HepG2 (cell line): ENCODE data around the gene CCDC106. TPM values are rescaled to one million over a fixed set of nuclear protein-coding genes. Genes with fewer than 3 reads are reported as not detected.

Source experiments
- CHCHD3 ChIP-seq: sonication (generic); formaldehyde crosslinking; IDR thresholded peaks from 2 replicates; pipeline ENCODE4 v1.8.0; 2022; ENCODE audit warnings: mild to moderate bottlenecking, missing genetic modification reagents, moderate library complexity
- FOXA1 ChIP-seq, 2 experiments: fragments of 450-650 bp in 1 of 2; sonication (generic) in 1 of 2; formaldehyde crosslinking in 1 of 2; IDR thresholded peaks; 2 replicates each; pipeline versions ENCODE4 v1.4.0 to v1.6.1; 2016 to 2020; ENCODE audit warnings: missing genetic modification reagents in 1 of 2
- GABPB1 ChIP-seq: IDR thresholded peaks from 2 replicates; pipeline ENCODE4 v1.6.1; 2016; ENCODE audit warnings: mild to moderate bottlenecking, missing genetic modification reagents, moderate library complexity, missing compliant biosample characterization
- KDM2A ChIP-seq: sonication (generic); formaldehyde crosslinking; IDR thresholded peaks from 2 replicates; pipeline ENCODE4 v1.4.0; 2020; ENCODE audit warnings: low read depth, missing genetic modification reagents, borderline replicate concordance
- PATZ1 ChIP-seq: sonication (generic); formaldehyde crosslinking; IDR thresholded peaks from 2 replicates; pipeline ENCODE4 v1.4.0; 2020; ENCODE audit warnings: missing genetic modification reagents
- SAP130 ChIP-seq: IDR thresholded peaks from 2 replicates; pipeline ENCODE4 v1.6.1; 2016; ENCODE audit warnings: low read depth
- SRSF4 ChIP-seq: fragments of 200-400 bp; formaldehyde crosslinking; IDR thresholded peaks from one replicate; pipeline ENCODE4 v1.6.1; 2018; ENCODE audit warnings: mild to moderate bottlenecking, low read depth, low read length, moderate library complexity; ENCODE audit not compliant: poor library complexity, severe bottlenecking
- SSRP1 ChIP-seq: IDR thresholded peaks from 2 replicates; pipeline ENCODE4 v1.6.1; 2016; ENCODE audit warnings: control low read depth
- THAP7 ChIP-seq: sonication (generic); formaldehyde crosslinking; IDR thresholded peaks from 2 replicates; pipeline ENCODE4 v1.8.1; 2023; ENCODE audit warnings: mild to moderate bottlenecking, missing genetic modification reagents
- TRIM24 ChIP-seq: sonication (generic); formaldehyde crosslinking; IDR thresholded peaks from 2 replicates; pipeline ENCODE4 v1.8.0; 2022; ENCODE audit warnings: mild to moderate bottlenecking, missing genetic modification reagents
- ZBTB40 ChIP-seq, 2 experiments: fragments of 450-650 bp in 1 of 2; sonication (generic) in 1 of 2; formaldehyde crosslinking in 1 of 2; IDR thresholded peaks; 2 replicates each; pipeline versions ENCODE4 v1.6.1 to v1.8.0; 2016 to 2022; ENCODE audit warnings: antibody characterized with exemption in 1 of 2, mild to moderate bottlenecking in 1 of 2, missing genetic modification reagents in 1 of 2
- ZFP82 ChIP-seq: sonication (generic); formaldehyde crosslinking; IDR thresholded peaks from 2 replicates; pipeline ENCODE4 v1.5.1; 2020; ENCODE audit warnings: mild to moderate bottlenecking, missing genetic modification reagents, borderline replicate concordance
- ZFYVE20 ChIP-seq: sonication (generic); formaldehyde crosslinking; IDR thresholded peaks from 2 replicates; pipeline ENCODE4 v1.8.0; 2023; ENCODE audit warnings: low read depth, mild to moderate bottlenecking, moderate library complexity, missing genetic modification reagents, borderline replicate concordance
- ZNF674 ChIP-seq: sonication (generic); formaldehyde crosslinking; IDR thresholded peaks from 2 replicates; pipeline ENCODE4 v1.5.0; 2020; ENCODE audit warnings: low read depth, mild to moderate bottlenecking, missing genetic modification reagents
- ZNF879 ChIP-seq: sonication (generic); formaldehyde crosslinking; IDR thresholded peaks from 2 replicates; pipeline ENCODE4 v1.8.1; 2023; ENCODE audit warnings: missing genetic modification reagents
- polyA plus RNA-seq, 8 experiments: library from polyadenylated mRNA; depleted of rRNA in 3 of 8; stranded (reverse) in 7 of 8; unstranded in 1 of 8; fragments of >200 nt; fragmentation: Illumina TruSeq in 4 of 8; extraction: Trizol in 4 of 8; gene quantifications; 2 replicates each; pipeline versions ENCODE4 v1.2.1 to v1.2.3, GENCODE V29; 2011 to 2016; ENCODE audit warnings: low read depth in 4 of 8, missing spikeins in 1 of 8, mixed read lengths in 1 of 8; ENCODE audit not compliant: insufficient read depth in 1 of 8
- total RNA-seq, 5 experiments: library from RNA; depleted of rRNA; stranded (reverse); fragments of >200 nt; fragmentation: Illumina TruSeq; extraction: Trizol; gene quantifications; 2 replicates each; pipeline ENCODE4 v1.2.3, GENCODE V29; 2016; ENCODE audit warnings: low read depth in 1 of 5

The CCDC106 gene
- total and polyA plus RNA-seq, 2 of the 13 experiments (the other 11 are each of a cell fraction or from before 2014, with no cell fraction given), result 4.7 to 8.8 TPM

GRCh38 chr19:55642153-55643002, 5.6 kb upstream of the CCDC106 start (continued):
- TF ChIP-seq ZBTB40 (IDR thresholded peaks at IDR 0.05) (no peak), ZBTB40 (CRISPR knock-in tag; IDR thresholded peaks at IDR 0.05) (peak; percentile 61; the same call in 1 of the 2 replicates), ZNF879 (CRISPR knock-in tag) (0 out of 2 replicates have a peak, but pooled peaks have one; percentile 36), ZFYVE20 (CRISPR knock-in tag) (peak; percentile 72; the same call in 1 of the 2 replicates), TRIM24 (CRISPR knock-in tag) (no peak), ZFP82 (CRISPR knock-in tag) (peak; percentile 64; the same call in 1 of the 2 replicates), KDM2A (peak; percentile 56), FOXA1 (IDR thresholded peaks at IDR 0.05) (no peak), FOXA1 (CRISPR knock-in tag; IDR thresholded peaks at IDR 0.05) (peak; percentile 2; the same call in 1 of the 2 replicates), CHCHD3 (0 out of 2 replicates have a peak, but pooled peaks have one; percentile 56), ZNF674 (0 out of 2 replicates have a peak, but pooled peaks have one; percentile 27), PATZ1 (CRISPR knock-in tag) (0 out of 2 replicates have a peak, but pooled peaks have one; percentile 7), SAP130 (CRISPR knock-in tag) (peak; percentile 17; the same call in 1 of the 2 replicates), THAP7 (CRISPR knock-in tag) (no peak), GABPB1 (CRISPR knock-in tag) (peak; percentile 35), SSRP1 (CRISPR knock-in tag) (0 out of 2 replicates have a peak, but pooled peaks have one; percentile 17), SRSF4 (no peak)
